MG63 (cell line): ENCODE results near the gene OR51A7. TPM values are rescaled to one million over a fixed set of nuclear protein-coding genes. Genes with fewer than 3 reads are reported as not detected.
"Not testable (repeated sequence)": the region's sequence is repeated elsewhere in the genome, so short reads cannot be mapped to it uniquely, and the experiment has no call there.

ENCODE experiments used
- DNase-seq: peaks from one replicate; pipeline ENCODE4 v3.0.0-alpha.2; 2020
- H3K27me3 ChIP-seq: fragments of 250-450 bp; sonication (Bioruptor Pico); 2 replicates; pipeline ENCODE4 v1.5.1; 2020; ENCODE audit warnings: mild to moderate bottlenecking, moderate library complexity
- H3K36me3 ChIP-seq: fragments of 250-450 bp; sonication (Bioruptor Pico); 2 replicates; pipeline ENCODE4 v1.5.1; 2020; ENCODE audit warnings: mild to moderate bottlenecking, moderate library complexity
- H3K4me3 ChIP-seq: fragments of 250-450 bp; sonication (Bioruptor Pico); 2 replicates; pipeline ENCODE4 v1.5.1; 2020; ENCODE audit warnings: mild to moderate bottlenecking, moderate library complexity
- H3K9me3 ChIP-seq: fragments of 250-450 bp; sonication (Bioruptor Pico); 2 replicates; pipeline ENCODE4 v1.5.1; 2020; ENCODE audit warnings: mild to moderate bottlenecking, moderate library complexity
- total RNA-seq: library from RNA; depleted of rRNA; stranded (reverse); fragments of >200 nt; shearing (Covaris generic); gene quantifications from 2 replicates; pipeline ENCODE4 v1.2.3, GENCODE V29; 2014; ENCODE audit warnings: low replicate concordance; rRNA removed

OR51A7 gene
- total RNA-seq, 1 experiment from 2014 or later, result not detected

GRCh38 chr11:4924239-4924638, 20.7 kb downstream of the OR51A7 start, which contains the start of gene OR51G1:
Gene OR51G1, minus strand, starts transcription at chr11:4924339. Its CDS starts 0 bp downstream, at chr11:4924339.
- Histone ChIP-seq H3K4me3 (no peak within 1 kb of the TSS), H3K27me3 (no peaks in the 10 kb centered on the region), H3K36me3 (no peaks in the 10 kb centered on the region), H3K9me3 (no peaks in the 10 kb centered on the region)
- no peak for DNase-seq

GRCh38 chr11:4926608-4927007, 23.0 kb downstream of the OR51A7 start:
- H3K9me3 ChIP-seq, result no peaks in the 10 kb centered on the region
- H3K36me3 ChIP-seq, result no peaks in the 10 kb centered on the region
- H3K27me3 ChIP-seq, result no peaks in the 10 kb centered on the region
- no peak for DNase-seq
- H3K4me3 ChIP-seq, result no peak overlapping the region

GRCh38 chr11:4932751-4933150, 29.2 kb downstream of the OR51A7 start:
- no peak for DNase-seq
- Histone ChIP-seq H3K27me3 (no peaks in the 10 kb centered on the region), H3K4me3 (no peak overlapping the region), H3K9me3 (no peaks in the 10 kb centered on the region), H3K36me3 (no peaks in the 10 kb centered on the region)

GRCh38 chr11:4936745-4937144, 33.2 kb downstream of the OR51A7 start:
- DNase-seq, result no peak
- H3K4me3 ChIP-seq, result no peak overlapping the region
- H3K27me3 ChIP-seq, result no peaks in the 10 kb centered on the region
- no peaks in the 10 kb centered on the region for H3K9me3 ChIP-seq
- H3K36me3 ChIP-seq, result no peaks in the 10 kb centered on the region

- no peaks in the 10 kb centered on the region for H3K36me3 ChIP-seq
- no peak within 1 kb of the TSS for H3K4me3 ChIP-seq
- H3K27me3 ChIP-seq, result no peaks in the 10 kb centered on the region
- H3K9me3 ChIP-seq, result no peaks in the 10 kb centered on the region
- no peak for DNase-seq
These were observed 43.9 kb downstream of the OR51A7 start, which contains the start of gene OR51A4 for GRCh38 chr11:4947505-4947904. Gene OR51A4, minus strand, starts transcription at chr11:4947605. Its CDS starts 505 bp downstream, at chr11:4947100.

GRCh38 chr11:4955613-4956012, 52.0 kb downstream of the OR51A7 start, which contains the start of gene OR51A2:
Gene OR51A2, minus strand, starts transcription at chr11:4955713. Its CDS starts 0 bp downstream, at chr11:4955713.
- not testable (repeated sequence) for H3K27me3 ChIP-seq, H3K36me3 ChIP-seq, H3K4me3 ChIP-seq, H3K9me3 ChIP-seq, DNase-seq

- H3K27me3 ChIP-seq, result no peaks in the 10 kb centered on the region
- DNase-seq, result no peak
These were observed 53.8 kb downstream of the OR51A7 start for GRCh38 chr11:4957396-4957795.

More at GRCh38 chr11:4957396-4957795, 53.8 kb downstream of the OR51A7 start:
- H3K4me3 ChIP-seq, result no peak overlapping the region
- no peaks in the 10 kb centered on the region for H3K9me3 ChIP-seq
- no peaks in the 10 kb centered on the region for H3K36me3 ChIP-seq

Other genes with a start within 250 kb of the OR51A7 start
- gene OR51E2, start 205.9 kb upstream of the OR51A7 start, total RNA-seq, result 0.23 and 3.5 TPM in 2 replicates
- 0.43 TPM in 1 of 2 replicates, not detected in the other for gene MMP26, start 199.0 kb upstream of the OR51A7 start, total RNA-seq
- gene OR51F1, start 133.8 kb upstream of the OR51A7 start, total RNA-seq, result not detected in 2 replicates
- not detected in 2 replicates for gene OR52R1, start 99.4 kb upstream of the OR51A7 start, total RNA-seq
- not detected in 2 replicates for gene OR51F2, start 82.5 kb upstream of the OR51A7 start, total RNA-seq
- not detected in 2 replicates for gene OR51S1, start 54.6 kb upstream of the OR51A7 start, total RNA-seq
- not detected in 2 replicates for gene OR51T1, start 21.9 kb upstream of the OR51A7 start, total RNA-seq
- not detected in 2 replicates for gene OR51G2, start 15.6 kb downstream of the OR51A7 start, total RNA-seq
- gene OR51G1, start 20.6 kb downstream of the OR51A7 start, total RNA-seq, result not detected in 2 replicates
- not detected in 2 replicates for gene OR51A4, start 43.8 kb downstream of the OR51A7 start, total RNA-seq
- gene OR51A2, start 51.9 kb downstream of the OR51A7 start, total RNA-seq, result not detected in 2 replicates
- not detected in 2 replicates for gene OR51L1, start 91.1 kb downstream of the OR51A7 start, total RNA-seq
- not detected in 2 replicates for gene OR52J3, start 142.7 kb downstream of the OR51A7 start, total RNA-seq
- gene OR52E2, start 155.8 kb downstream of the OR51A7 start, total RNA-seq, result not detected in 2 replicates
- not detected in 2 replicates for gene OR52E1, start 165.8 kb downstream of the OR51A7 start, total RNA-seq
- gene OR52A5, start 234.6 kb downstream of the OR51A7 start, total RNA-seq, result not detected in 2 replicates